Measurements from ENCODE around the gene PRKAG2.

Gene PRKAG2

GRCh38 chr7:151900986-151901621, 24.2 kb upstream of the PRKAG2 start:
- H3K4me3 ChIP-seq (ENCODE audit: low read length): no peak overlapping the region
- no peak for TF ChIP-seq CTCF (IDR thresholded peaks at IDR 0.05; ENCODE audit: insufficient read depth, low read depth, low read length, missing control alignments)
- DNase-seq (ENCODE audit: low read depth): no peak

- no peak overlapping the region for H3K4me3 ChIP-seq (ENCODE audit: low read length)
- TF ChIP-seq CTCF (IDR thresholded peaks at IDR 0.05; ENCODE audit: insufficient read depth, low read depth, low read length, missing control alignments): no peak
- no peak for DNase-seq (ENCODE audit: low read depth)
These were observed 23.7 kb upstream of the PRKAG2 start for GRCh38 chr7:151900591-151900985.

- DNase-seq (ENCODE audit: low read depth): no peak
- no peak overlapping the region for H3K4me3 ChIP-seq (ENCODE audit: low read length)
These were observed 22.8 kb upstream of the PRKAG2 start for GRCh38 chr7:151899513-151900360.

GRCh38 chr7:151897951-151898686, 21.2 kb upstream of the PRKAG2 start:
- no peak for DNase-seq (ENCODE audit: low read depth)
- no peak for TF ChIP-seq CTCF (IDR thresholded peaks at IDR 0.05; ENCODE audit: insufficient read depth, low read depth, low read length, missing control alignments)
- H3K4me3 ChIP-seq (ENCODE audit: low read length): no peak overlapping the region

More at GRCh38 chr7:151899513-151900360, 22.8 kb upstream of the PRKAG2 start:
- TF ChIP-seq CTCF (IDR thresholded peaks at IDR 0.05; ENCODE audit: insufficient read depth, low read depth, low read length, missing control alignments): no peak

GRCh38 chr7:151897161-151897731, 20.3 kb upstream of the PRKAG2 start:
- TF ChIP-seq CTCF (IDR thresholded peaks at IDR 0.05; ENCODE audit: insufficient read depth, low read depth, low read length, missing control alignments): no peak
- no peak for DNase-seq (ENCODE audit: low read depth)
- H3K4me3 ChIP-seq (ENCODE audit: low read length): no peak overlapping the region

- no peak overlapping the region for H3K4me3 ChIP-seq (ENCODE audit: low read length)
- no peak for DNase-seq (ENCODE audit: low read depth)
- no peak for TF ChIP-seq CTCF (IDR thresholded peaks at IDR 0.05; ENCODE audit: insufficient read depth, low read depth, low read length, missing control alignments)
These were observed 19.6 kb upstream of the PRKAG2 start for GRCh38 chr7:151896486-151896885.
